ENCODE results near the gene DPYSL5.

Gene DPYSL5

DNA sequence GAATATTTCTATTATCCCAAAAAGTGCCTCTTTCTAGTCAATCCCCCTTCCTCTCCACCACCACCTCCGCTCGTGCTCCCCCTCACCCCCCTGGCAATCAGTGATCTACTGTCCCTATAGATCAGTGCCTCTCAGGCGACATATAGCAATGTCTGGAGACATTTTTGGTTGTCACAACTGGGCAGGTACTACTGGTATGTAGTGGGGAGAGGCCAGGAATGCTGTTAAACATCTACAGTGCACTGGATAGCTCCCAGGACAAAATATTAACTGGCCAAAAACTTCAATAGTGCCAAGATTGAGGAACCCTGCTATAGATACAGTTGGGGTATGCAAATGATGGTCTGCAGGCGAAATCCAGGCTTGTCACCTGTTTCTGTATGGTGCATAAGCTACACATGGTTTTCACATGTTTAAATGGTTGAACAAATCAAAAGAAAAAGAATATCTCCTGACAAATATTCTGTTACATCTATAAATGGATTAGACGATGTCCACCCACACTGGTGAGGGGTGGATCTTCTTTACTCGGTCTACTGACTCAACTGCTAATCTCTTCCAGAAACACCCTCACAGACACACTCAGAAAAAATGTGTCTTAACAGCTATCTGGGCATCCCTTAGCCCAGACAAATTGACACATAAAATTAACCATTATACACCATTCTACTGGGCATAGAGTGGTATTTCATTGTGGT is 25.5 kb downstream of the DPYSL5 start:
- no peak for TF ChIP-seq CTCF (IDR thresholded peaks at IDR 0.05; ENCODE audit: insufficient read depth, low read length, poor library complexity, severe bottlenecking)
- no peak overlapping the region for H3K4me3 ChIP-seq (replicated peaks; ENCODE audit: low read depth, low read length)
- no peak for DNase-seq (ENCODE audit: extremely low read depth, insufficient read length)
- no peaks in the 10 kb centered on the region for H3K27me3 ChIP-seq (replicated peaks; ENCODE audit: control insufficient read depth, insufficient read depth, low read length)
- H3K36me3 ChIP-seq (ENCODE audit: control insufficient read depth, insufficient read depth, low read length) = no peaks in the 10 kb centered on the region

DNA sequence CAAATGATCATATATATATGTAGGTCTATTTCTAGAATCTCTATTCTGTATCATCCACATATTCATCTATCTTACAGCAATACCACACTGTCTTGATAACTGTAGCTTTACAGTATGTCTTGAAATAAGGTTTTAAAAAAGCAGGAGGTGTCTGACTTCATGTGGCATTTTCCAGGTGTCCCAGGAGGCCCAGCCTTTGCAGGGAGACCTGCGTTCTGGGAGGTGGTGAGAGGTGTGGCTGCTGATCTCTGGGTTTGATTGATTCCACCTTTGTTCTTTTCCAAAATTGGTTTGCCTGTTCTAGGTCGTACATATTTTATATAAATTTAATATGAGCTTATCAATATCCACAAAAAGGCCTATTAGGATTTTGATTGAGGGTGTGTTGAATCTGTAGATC is 26.6 kb downstream of the DPYSL5 start:
- no peak for TF ChIP-seq CTCF (IDR thresholded peaks at IDR 0.05; ENCODE audit: insufficient read depth, low read length, poor library complexity, severe bottlenecking)
- no peak overlapping the region for H3K4me3 ChIP-seq (replicated peaks; ENCODE audit: low read depth, low read length)
- no peaks in the 10 kb centered on the region for H3K27me3 ChIP-seq (replicated peaks; ENCODE audit: control insufficient read depth, insufficient read depth, low read length)
- DNase-seq (ENCODE audit: extremely low read depth, insufficient read length) = no peak
- H3K36me3 ChIP-seq (ENCODE audit: control insufficient read depth, insufficient read depth, low read length) = no peaks in the 10 kb centered on the region

DNA sequence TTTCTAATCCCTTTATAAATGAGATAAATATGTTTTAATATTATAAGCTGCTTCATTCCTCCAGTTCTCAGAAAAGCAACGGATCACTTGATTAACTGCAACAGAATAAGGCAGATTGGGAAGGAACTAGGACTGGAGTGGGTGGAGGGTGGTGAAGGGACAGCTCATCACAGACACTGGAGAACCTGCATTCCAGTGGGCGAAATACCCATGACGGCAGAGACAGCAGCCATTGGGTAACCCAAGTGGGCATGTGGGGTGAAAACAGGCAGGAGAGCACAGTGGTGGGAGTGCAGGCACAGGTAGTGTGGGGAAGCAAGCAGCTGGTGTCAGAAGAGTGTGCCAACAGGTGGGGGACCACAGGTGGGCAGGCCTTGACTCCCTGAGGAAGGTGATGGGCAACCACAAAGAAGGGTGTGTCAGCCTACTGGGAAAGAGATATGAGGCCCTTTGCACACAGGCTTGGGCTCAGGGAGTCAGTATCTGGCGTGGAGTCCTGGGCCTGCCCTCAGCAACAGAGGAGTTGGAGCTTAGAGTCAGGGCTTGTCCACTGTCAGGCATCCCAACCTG is 27.2 kb downstream of the DPYSL5 start:
- TF ChIP-seq CTCF (IDR thresholded peaks at IDR 0.05; ENCODE audit: insufficient read depth, low read length, poor library complexity, severe bottlenecking) = no peak
- Histone ChIP-seq H3K27me3 (replicated peaks; ENCODE audit: control insufficient read depth, insufficient read depth, low read length) (no peaks in the 10 kb centered on the region), H3K4me3 (replicated peaks; ENCODE audit: low read depth, low read length) (no peak overlapping the region), H3K36me3 (ENCODE audit: control insufficient read depth, insufficient read depth, low read length) (no peaks in the 10 kb centered on the region)
- DNase-seq (ENCODE audit: extremely low read depth, insufficient read length) = no peak

GRCh38 chr2:26875808-26876207 is 27.9 kb downstream of the DPYSL5 start:
- Histone ChIP-seq H3K4me3 (replicated peaks; ENCODE audit: low read depth, low read length) (no peak overlapping the region), H3K36me3 (ENCODE audit: control insufficient read depth, insufficient read depth, low read length) (no peaks in the 10 kb centered on the region), H3K27me3 (replicated peaks; ENCODE audit: control insufficient read depth, insufficient read depth, low read length) (no peaks in the 10 kb centered on the region)
- no peak for TF ChIP-seq CTCF (IDR thresholded peaks at IDR 0.05; ENCODE audit: insufficient read depth, low read length, poor library complexity, severe bottlenecking)
- no peak for DNase-seq (ENCODE audit: extremely low read depth, insufficient read length)

DNA sequence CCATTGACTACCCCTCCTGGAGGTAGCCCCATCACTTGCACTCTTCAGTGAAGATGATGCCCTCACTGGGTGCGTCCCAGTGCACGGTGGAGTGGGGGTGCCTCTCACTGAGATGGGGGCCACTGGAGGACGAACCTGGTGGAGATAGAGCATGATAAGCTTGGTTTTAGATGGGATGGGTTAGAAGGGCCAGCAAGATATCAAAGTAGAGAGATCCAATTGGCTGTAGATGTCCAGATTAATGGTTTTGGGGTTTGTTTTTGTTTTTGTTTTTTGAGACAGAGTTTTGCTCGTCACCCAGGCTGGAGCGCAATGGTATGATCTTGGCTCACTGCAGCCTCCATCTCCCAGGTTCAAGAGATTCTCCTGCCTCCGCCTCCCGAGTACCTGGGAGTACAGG is 28.3 kb downstream of the DPYSL5 start:
- H3K27me3 ChIP-seq (replicated peaks; ENCODE audit: control insufficient read depth, insufficient read depth, low read length) = no peaks in the 10 kb centered on the region
- H3K36me3 ChIP-seq (ENCODE audit: control insufficient read depth, insufficient read depth, low read length) = no peaks in the 10 kb centered on the region
- no peak overlapping the region for H3K4me3 ChIP-seq (replicated peaks; ENCODE audit: low read depth, low read length)
- TF ChIP-seq CTCF (IDR thresholded peaks at IDR 0.05; ENCODE audit: insufficient read depth, low read length, poor library complexity, severe bottlenecking) = no peak
- DNase-seq (ENCODE audit: extremely low read depth, insufficient read length) = no peak
